ENCODE measurements around the gene SPATA21.

DNA sequence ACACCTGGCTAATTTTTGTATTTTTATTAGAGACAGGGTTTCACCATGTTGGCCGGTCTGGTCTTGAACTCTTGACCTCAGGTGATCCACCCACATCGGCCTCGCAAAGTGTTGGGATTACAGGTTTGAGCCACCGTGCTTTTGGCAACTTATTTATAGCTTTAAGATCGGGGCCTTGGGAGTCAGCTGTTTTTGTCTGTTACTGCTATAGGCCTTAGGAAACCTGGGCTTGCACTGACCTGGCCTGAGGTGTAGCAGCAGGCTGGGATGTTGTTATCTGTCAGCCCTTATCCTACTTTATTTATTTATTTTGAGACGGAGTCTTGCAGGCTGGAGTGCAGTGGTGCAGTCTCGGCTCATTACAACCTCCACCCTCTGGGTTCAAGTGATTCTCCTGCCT is 58.8 kb downstream of the SPATA21 start:
- no peak for TF ChIP-seq POLR2AphosphoS5 (IDR thresholded peaks at IDR 0.05; ENCODE audit: low read length)
- TF ChIP-seq, protein P1, sequence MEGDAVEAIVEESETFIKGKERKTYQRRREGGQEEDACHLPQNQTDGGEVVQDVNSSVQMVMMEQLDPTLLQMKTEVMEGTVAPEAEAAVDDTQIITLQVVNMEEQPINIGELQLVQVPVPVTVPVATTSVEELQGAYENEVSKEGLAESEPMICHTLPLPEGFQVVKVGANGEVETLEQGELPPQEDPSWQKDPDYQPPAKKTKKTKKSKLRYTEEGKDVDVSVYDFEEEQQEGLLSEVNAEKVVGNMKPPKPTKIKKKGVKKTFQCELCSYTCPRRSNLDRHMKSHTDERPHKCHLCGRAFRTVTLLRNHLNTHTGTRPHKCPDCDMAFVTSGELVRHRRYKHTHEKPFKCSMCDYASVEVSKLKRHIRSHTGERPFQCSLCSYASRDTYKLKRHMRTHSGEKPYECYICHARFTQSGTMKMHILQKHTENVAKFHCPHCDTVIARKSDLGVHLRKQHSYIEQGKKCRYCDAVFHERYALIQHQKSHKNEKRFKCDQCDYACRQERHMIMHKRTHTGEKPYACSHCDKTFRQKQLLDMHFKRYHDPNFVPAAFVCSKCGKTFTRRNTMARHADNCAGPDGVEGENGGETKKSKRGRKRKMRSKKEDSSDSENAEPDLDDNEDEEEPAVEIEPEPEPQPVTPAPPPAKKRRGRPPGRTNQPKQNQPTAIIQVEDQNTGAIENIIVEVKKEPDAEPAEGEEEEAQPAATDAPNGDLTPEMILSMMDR (IDR thresholded peaks at IDR 0.05 in 2 of 3, conservative IDR thresholded peaks at IDR 0.05 in 1 of 3; ENCODE audit: control insufficient read depth in 2 of 3, extremely low read depth in 1 of 3, insufficient read depth in 1 of 3, low read depth in 3 of 3, low read length in 3 of 3): no peak
- TF ChIP-seq SUPT20H (IDR thresholded peaks at IDR 0.05; ENCODE audit: borderline replicate concordance, control insufficient read depth, low read depth, low read length): no peak
- no peak for TF ChIP-seq MYC (IDR thresholded peaks at IDR 0.05; ENCODE audit: insufficient read depth, insufficient read length, insufficient replicate concordance, low read length, severe bottlenecking)
- TF ChIP-seq ASH2L (IDR thresholded peaks at IDR 0.05; ENCODE audit: borderline replicate concordance, low read depth): no peak

Data from GM12878 (cell line).